Fibroblast of lung (primary cell): Measurements from ENCODE around the gene GPC6. TPM values are rescaled to one million over a fixed set of nuclear protein-coding genes. Genes with fewer than 3 reads are reported as not detected.

ENCODE experiments used
- DNase-seq, 2 donors: peaks; one replicate each; pipeline versions ENCODE4 v3.0.0 to v3.0.0-alpha.2; 2010; ENCODE audit warnings: low read depth in 2 of 2
- H2AFZ ChIP-seq: 2 replicates; pipeline ENCODE4 v1.5.1; 2012; ENCODE audit warnings: low read length, control low read depth, inconsistent platforms
- H3K27ac ChIP-seq: 2 replicates; pipeline ENCODE4 v1.5.1; 2011; ENCODE audit warnings: low read length, control low read depth; ENCODE audit not compliant: insufficient read depth
- H3K27me3 ChIP-seq: 2 replicates; pipeline ENCODE4 v1.5.1; 2011; ENCODE audit warnings: mild to moderate bottlenecking, low read length; ENCODE audit not compliant: control insufficient read depth, insufficient read depth
- H3K36me3 ChIP-seq: 2 replicates; pipeline ENCODE4 v1.5.1; 2011; ENCODE audit warnings: low read length; ENCODE audit not compliant: control insufficient read depth, insufficient read depth
- H3K4me1 ChIP-seq: 2 replicates; pipeline ENCODE4 v1.5.1; 2011; ENCODE audit warnings: low read length; ENCODE audit not compliant: control insufficient read depth, insufficient read depth; ENCODE audit errors: extremely low read depth
- H3K4me2 ChIP-seq: 2 replicates; pipeline ENCODE4 v1.5.1; 2011; ENCODE audit warnings: low read length, control low read depth; ENCODE audit not compliant: insufficient read depth; ENCODE audit errors: extremely low read depth
- H3K4me3 ChIP-seq, 4 experiments: fragments of 200-600 bp in 1 of 4; sonication (generic) in 1 of 4; replicated peaks in 1 of 4; 2 replicates each; pipeline ENCODE4 v1.5.1; 2011 to 2016; ENCODE audit warnings: low read length in 4 of 4, low read depth in 3 of 4, mild to moderate bottlenecking in 3 of 4, control low read depth in 2 of 4, inconsistent platforms in 1 of 4, mixed read lengths in 1 of 4; ENCODE audit not compliant: insufficient read depth in 1 of 4; ENCODE audit errors: control extremely low read depth in 1 of 4
- H3K79me2 ChIP-seq: 2 replicates; pipeline ENCODE4 v1.5.1; 2012; ENCODE audit warnings: mild to moderate bottlenecking, low read length, inconsistent platforms; ENCODE audit not compliant: control insufficient read depth, insufficient read depth
- H3K9ac ChIP-seq: 2 replicates; pipeline ENCODE4 v1.5.1; 2011; ENCODE audit warnings: mild to moderate bottlenecking, low read length, control low read depth; ENCODE audit not compliant: insufficient read depth
- H3K9me3 ChIP-seq: 2 replicates; pipeline ENCODE4 v1.5.1; 2012; ENCODE audit warnings: low read depth, low read length; ENCODE audit not compliant: control insufficient read depth, insufficient read depth
- H4K20me1 ChIP-seq: 2 replicates; pipeline ENCODE4 v1.5.1; 2011; ENCODE audit warnings: low read length; ENCODE audit not compliant: control insufficient read depth, insufficient read depth; ENCODE audit errors: extremely low read depth
- EZH2 ChIP-seq: IDR thresholded peaks from 2 replicates; pipeline ENCODE4 v1.5.1; 2012; ENCODE audit warnings: low read length, control low read depth, mild to moderate bottlenecking; ENCODE audit errors: missing control alignments
- polyA plus RNA-seq, 2 donors: library from polyadenylated mRNA; depleted of rRNA in 1 of 2; stranded (reverse) in 1 of 2; unstranded in 1 of 2; fragments of >200 nt; gene quantifications; 2 replicates each; pipeline ENCODE4 v1.2.1, GENCODE V29; 2011 to 2012; ENCODE audit warnings: missing spikeins in 1 of 2
- total RNA-seq: library from RNA; depleted of rRNA; stranded (reverse); fragments of >200 nt; gene quantifications from 2 replicates; pipeline ENCODE4 v1.2.1, GENCODE V29; 2014
- TF ChIP-seq, protein P1 (sequence below), 2 donors: IDR thresholded peaks in 1 of 2; conservative IDR thresholded peaks in 1 of 2; 1 replicate in 1 of 2; 2 replicates in 1 of 2; pipeline ENCODE4 v1.5.1; 2011 to 2012; ENCODE audit warnings: low read length in 2 of 2, control low read depth in 1 of 2, inconsistent platforms in 1 of 2, low read depth in 1 of 2, mild to moderate bottlenecking in 1 of 2

The GPC6 gene
- total and polyA plus RNA-seq, 2 donors (not counting 1 experiment from before 2014, with no cell fraction given): 11.2 to 33.7 TPM

DNA sequence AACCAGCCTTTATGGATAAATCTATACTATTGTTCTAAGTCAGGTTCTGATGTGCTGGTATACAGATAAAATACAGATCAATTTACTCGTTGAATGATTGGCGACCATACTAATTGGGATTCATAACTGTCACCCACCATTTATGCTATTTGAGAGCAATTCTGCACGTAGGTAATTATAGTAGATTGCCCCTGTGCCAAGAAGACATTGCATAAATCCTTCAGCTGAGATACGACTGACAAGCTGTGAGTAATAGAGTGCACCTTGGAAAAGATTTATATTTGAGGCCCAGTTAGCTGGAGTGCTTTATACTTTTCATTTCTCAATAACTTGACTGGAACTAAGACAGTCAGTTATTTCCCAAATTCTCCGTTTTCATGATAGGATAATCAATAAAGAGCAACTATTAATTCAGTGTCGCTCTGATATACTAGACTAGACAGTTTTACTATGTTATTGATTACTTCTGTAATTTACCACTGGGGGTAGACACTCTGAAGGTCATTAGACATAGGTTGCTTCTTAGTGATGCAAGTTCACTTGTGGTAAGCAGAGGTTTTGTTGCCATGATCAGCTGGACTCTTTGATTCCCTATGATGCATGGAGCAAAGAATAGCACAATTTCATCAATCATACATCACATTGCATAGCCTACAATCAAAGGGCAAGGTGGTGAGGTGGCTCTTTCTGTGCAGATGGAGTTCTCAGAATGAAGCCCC, 536.3 kb downstream of the GPC6 start:
- TF ChIP-seq, protein P1, sequence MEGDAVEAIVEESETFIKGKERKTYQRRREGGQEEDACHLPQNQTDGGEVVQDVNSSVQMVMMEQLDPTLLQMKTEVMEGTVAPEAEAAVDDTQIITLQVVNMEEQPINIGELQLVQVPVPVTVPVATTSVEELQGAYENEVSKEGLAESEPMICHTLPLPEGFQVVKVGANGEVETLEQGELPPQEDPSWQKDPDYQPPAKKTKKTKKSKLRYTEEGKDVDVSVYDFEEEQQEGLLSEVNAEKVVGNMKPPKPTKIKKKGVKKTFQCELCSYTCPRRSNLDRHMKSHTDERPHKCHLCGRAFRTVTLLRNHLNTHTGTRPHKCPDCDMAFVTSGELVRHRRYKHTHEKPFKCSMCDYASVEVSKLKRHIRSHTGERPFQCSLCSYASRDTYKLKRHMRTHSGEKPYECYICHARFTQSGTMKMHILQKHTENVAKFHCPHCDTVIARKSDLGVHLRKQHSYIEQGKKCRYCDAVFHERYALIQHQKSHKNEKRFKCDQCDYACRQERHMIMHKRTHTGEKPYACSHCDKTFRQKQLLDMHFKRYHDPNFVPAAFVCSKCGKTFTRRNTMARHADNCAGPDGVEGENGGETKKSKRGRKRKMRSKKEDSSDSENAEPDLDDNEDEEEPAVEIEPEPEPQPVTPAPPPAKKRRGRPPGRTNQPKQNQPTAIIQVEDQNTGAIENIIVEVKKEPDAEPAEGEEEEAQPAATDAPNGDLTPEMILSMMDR (conservative IDR thresholded peaks at IDR 0.05 in 1 of 2, IDR thresholded peaks at IDR 0.05 in 1 of 2; ENCODE audit: low read depth in 1 of 2, low read length in 2 of 2): no peak
- no peak for TF ChIP-seq EZH2
- no peak for DNase-seq
- Histone ChIP-seq H3K27ac (no peak overlapping the region), H3K27me3 (no peaks in the 10 kb centered on the region), H3K4me3 (no peak overlapping the region), H3K79me2 (no peaks in the 10 kb centered on the region), H3K36me3 (no peaks in the 10 kb centered on the region), H3K4me2 (no peak overlapping the region), H4K20me1 (no peaks in the 10 kb centered on the region), H2AFZ (no peak overlapping the region), H3K4me1 (no peaks in the 10 kb centered on the region), H3K9ac (no peak overlapping the region), H3K9me3 (no peaks in the 10 kb centered on the region)

- Histone ChIP-seq H3K4me3 (no peak overlapping the region), H3K4me2 (no peak overlapping the region), H4K20me1 (no peaks in the 10 kb centered on the region), H3K27me3 (no peaks in the 10 kb centered on the region), H3K36me3 (no peaks in the 10 kb centered on the region), H2AFZ (no peak overlapping the region), H3K9me3 (no peaks in the 10 kb centered on the region), H3K79me2 (no peaks in the 10 kb centered on the region), H3K27ac (no peak overlapping the region), H3K4me1 (no peaks in the 10 kb centered on the region), H3K9ac (no peak overlapping the region)
- no peak for TF ChIP-seq EZH2
- TF ChIP-seq, protein P1 (conservative IDR thresholded peaks at IDR 0.05 in 1 of 2, IDR thresholded peaks at IDR 0.05 in 1 of 2; ENCODE audit: low read depth in 1 of 2, low read length in 2 of 2): no peak
- DNase-seq: peak in 1 of 2 donors; percentile 52
Measured at GRCh38 chr13:93765062-93765461, 538.5 kb downstream of the GPC6 start.

- Histone ChIP-seq H4K20me1 (no peaks in the 10 kb centered on the region), H2AFZ (no peak overlapping the region), H3K4me1 (no peaks in the 10 kb centered on the region), H3K9ac (no peak overlapping the region), H3K4me2 (no peak overlapping the region), H3K9me3 (no peaks in the 10 kb centered on the region), H3K79me2 (no peaks in the 10 kb centered on the region), H3K36me3 (no peaks in the 10 kb centered on the region), H3K4me3 (no peak overlapping the region), H3K27ac (no peak overlapping the region), H3K27me3 (no peaks in the 10 kb centered on the region)
- no peak for DNase-seq
- no peak for TF ChIP-seq EZH2
- TF ChIP-seq, protein P1 (conservative IDR thresholded peaks at IDR 0.05 in 1 of 2, IDR thresholded peaks at IDR 0.05 in 1 of 2; ENCODE audit: low read depth in 1 of 2, low read length in 2 of 2): no peak
Measured at GRCh38 chr13:93765811-93766210, 539.2 kb downstream of the GPC6 start.
